Jurkat, Clone E6-1 (cell line): ENCODE data around the gene RCOR2.

Source experiments
- DNase-seq: peaks from one replicate; pipeline ENCODE4 v3.0.0-alpha.2; 2011; ENCODE audit warnings: low read depth, low spot score
- H3K4me3 ChIP-seq: 2 replicates; pipeline ENCODE4 v1.5.1; 2011; ENCODE audit warnings: mild to moderate bottlenecking, low read length, control low read depth, moderate library complexity

The RCOR2 gene

GRCh38 chr11:63931045-63931444 is 14.1 kb upstream of the RCOR2 start:
- no peak overlapping the region for H3K4me3 ChIP-seq
- DNase-seq, result no peak

DNA sequence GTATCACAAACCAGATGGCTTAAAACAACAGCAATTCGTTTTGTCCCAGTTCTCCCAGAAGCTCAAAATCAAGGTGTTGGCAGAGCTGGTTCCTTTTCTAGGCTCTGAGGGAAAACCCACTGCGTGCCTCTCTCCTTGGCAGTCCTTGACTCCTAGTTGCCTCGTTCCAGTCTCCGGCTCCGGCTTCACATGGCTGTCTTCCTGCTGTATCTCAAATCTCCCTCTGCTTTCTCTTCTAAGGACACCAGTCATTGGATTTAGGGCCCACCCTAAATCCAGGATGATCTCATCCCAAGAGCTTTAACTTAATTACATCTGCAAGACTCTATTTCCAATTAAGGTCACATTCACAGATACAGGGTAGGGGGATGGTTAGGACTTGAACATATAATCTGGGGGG is 12.7 kb upstream of the RCOR2 start:
- H3K4me3 ChIP-seq, result no peak overlapping the region
- no peak for DNase-seq

GRCh38 chr11:63923319-63923718 is 6.4 kb upstream of the RCOR2 start:
- no peak overlapping the region for H3K4me3 ChIP-seq
- no peak for DNase-seq

GRCh38 chr11:63922673-63923192 is 5.8 kb upstream of the RCOR2 start:
- no peak for DNase-seq
- H3K4me3 ChIP-seq, result no peak overlapping the region

DNA sequence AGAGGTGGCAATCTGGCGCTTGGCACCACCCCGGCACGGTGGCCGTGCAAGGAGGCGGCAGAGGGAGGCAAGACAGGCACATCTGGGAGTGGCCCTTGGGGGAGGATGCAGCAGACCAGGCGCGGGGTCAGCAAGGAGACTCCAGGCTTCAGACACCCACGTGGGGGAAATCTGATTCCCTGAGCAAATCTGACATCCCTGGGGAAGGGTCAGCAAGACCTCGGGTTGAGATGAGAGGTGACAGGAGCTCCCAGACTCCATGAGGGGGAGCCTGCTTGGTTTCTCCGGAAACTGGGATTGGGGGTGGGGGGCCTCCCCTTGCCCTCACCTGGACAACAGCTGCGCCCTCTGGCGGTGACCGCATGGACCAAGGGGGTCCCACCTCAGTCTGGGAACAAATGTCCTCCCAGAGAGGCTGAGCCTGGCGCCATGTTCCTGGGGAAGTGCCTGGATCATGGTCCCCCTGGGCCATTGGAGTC is 4.0 kb upstream of the RCOR2 start:
- peak; percentile 44 for DNase-seq
- H3K4me3 ChIP-seq, result no peak overlapping the region

DNA sequence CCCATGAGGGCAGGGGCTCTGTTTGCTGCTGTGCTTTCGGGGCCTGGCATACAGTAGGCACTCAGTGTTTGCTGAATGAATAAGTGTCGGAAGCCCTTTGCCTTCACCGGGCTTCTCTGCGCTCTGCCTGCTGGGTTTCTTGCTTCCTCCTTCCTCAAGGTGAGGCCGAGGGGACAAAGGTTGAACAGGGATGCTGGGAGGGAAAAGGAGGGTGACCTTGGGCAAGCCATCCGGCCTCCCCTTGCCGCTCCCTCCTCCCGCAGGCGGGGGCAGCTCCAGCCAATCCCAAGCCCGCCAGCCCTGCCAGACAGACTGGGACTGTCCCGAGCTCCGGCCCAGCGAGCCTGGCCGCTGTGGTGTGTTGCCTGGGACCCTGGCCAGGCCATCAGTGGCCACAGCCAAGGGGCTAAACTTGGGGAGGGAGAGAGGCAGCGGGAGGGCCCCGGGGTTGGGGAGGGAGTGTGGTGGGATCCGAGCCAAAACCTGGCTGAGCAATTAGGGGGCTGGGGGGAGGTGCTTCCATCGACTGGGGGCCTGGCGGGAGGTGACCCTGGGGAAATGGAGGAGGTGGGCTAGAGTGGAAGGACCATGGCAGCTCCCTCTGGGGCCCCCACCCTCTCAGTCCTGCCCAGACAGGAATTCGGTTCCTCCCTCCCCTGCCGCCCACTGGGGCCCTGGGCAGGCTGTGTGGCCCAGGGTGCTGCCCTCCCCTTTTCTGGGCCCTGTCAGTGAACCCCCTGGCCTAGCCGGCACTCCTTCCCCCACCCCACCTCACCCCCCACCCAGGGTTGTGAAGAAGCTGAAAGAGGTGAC is 3.4 kb upstream of the RCOR2 start:
- DNase-seq, result no peak

GRCh38 chr11:63919267-63920125 is 2.5 kb upstream of the RCOR2 start:
- no peak overlapping the region for H3K4me3 ChIP-seq
- DNase-seq, result no peak

More for the DNA sequence above, 3.4 kb upstream of the RCOR2 start:
- no peak overlapping the region for H3K4me3 ChIP-seq

- H3K4me3 ChIP-seq, result no peak overlapping the region
- no peak for DNase-seq
These were observed 1.7 kb upstream of the RCOR2 start for GRCh38 chr11:63918507-63919191.

- DNase-seq, result peak; percentile 70
- peak overlapping the region; percentile 59 for H3K4me3 ChIP-seq
These were observed 935 bp upstream of the RCOR2 start for GRCh38 chr11:63917692-63918506.

GRCh38 chr11:63915961-63916836 is 765 bp downstream of the RCOR2 start:
- no peak for DNase-seq
- peak overlapping the region; percentile 59 for H3K4me3 ChIP-seq

GRCh38 chr11:63914896-63915691 is 1.9 kb downstream of the RCOR2 start:
- no peak overlapping the region for H3K4me3 ChIP-seq
- DNase-seq, result no peak

DNA sequence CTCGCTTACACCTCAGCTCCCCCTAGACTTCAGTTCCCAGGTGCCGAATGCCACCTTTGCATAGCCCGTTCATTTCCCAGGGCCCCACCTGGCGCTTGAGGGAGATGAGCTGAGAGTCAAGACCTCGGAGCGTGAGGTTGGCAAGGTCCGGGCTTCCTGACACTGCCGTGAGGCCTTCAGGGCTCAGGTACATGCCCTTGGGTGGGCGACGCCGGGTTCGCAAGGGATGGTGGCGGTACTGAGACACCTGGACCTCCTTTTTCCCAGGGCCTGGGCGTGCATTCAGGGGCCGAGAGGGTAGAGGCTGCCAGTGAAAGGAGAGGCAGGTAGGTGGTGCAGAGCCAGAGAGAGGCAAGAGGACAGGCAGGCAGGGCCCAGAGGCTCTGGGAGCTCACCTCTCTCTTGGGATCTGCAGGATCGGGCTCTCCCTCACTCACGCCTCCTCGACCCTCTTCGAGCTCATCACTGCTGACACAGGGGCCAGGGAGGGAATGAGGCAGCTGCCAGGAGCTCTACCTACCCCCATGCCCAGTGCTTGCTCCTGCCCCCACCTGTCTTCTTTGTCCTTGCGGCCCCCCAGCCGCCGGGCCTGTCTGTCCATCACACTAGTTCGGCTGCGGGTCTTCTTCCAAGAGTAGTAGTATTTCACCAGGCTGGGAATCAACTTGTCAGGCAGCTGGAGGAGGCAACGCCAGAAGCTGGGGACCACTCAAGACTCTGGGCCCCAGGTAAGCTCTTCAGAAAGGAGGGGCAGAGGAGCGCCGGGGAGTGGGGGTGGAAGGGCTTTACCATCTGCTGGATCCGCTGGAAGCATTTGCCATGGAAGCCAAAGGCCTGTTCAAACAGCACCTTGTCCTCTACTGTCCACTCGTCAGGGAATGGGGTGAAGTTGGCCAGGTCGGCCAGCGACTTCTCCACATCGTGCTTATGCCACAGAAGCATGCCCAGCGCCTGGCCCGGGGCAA is 2.8 kb downstream of the RCOR2 start:
- DNase-seq, result no peak
- H3K4me3 ChIP-seq, result no peak overlapping the region

DNA sequence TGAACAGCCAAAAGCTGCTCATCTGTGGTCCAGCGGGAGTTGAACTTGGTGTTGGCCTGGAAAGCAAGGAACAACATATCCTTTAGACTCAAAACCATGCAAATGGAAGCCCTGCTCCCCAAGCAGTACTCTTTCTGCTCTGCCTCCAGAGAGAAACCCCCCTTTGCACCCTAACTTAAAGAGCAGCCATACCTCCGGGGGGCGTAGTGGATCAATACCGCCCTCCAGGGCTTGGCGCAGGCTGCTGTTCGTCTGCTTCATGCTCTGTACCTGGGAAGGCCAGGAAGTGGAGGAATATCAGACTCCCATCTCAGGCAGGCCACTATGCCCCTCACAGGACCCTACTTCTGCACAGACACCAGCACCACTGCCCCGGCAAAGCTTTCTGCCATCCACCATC is 4.3 kb downstream of the RCOR2 start:
- no peak overlapping the region for H3K4me3 ChIP-seq
- no peak for DNase-seq

DNA sequence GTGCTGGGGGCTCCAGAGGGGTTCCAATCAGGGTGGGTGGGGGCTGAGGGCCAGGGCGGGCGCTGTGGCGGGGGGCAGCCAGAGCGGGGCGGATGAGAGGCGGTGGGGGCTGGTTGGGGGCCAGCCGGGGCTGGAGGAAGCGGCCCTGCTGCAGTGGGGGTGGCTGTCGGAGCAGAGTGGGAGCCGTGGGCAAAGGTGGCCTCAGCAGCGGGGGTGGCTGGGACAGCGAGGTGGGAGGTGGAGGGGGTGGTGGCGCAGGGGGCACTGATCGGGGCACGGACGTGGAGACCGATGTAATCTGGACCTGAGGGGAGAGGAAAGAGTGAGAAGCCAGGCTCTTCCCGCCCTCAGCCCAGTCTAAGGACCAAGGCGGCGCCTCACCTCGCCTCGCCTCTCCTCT is 5.1 kb downstream of the RCOR2 start:
- H3K4me3 ChIP-seq, result no peak overlapping the region
- no peak for DNase-seq

GRCh38 chr11:63911440-63911839 is 5.5 kb downstream of the RCOR2 start:
- H3K4me3 ChIP-seq, result no peak overlapping the region
- no peak for DNase-seq

GRCh38 chr11:63910675-63911074 is 6.3 kb downstream of the RCOR2 start:
- no peak overlapping the region for H3K4me3 ChIP-seq
- DNase-seq, result no peak
